CD4-positive, alpha-beta T cell treated with Interleukin-15 for 1 hour (primary cell): ENCODE results near the gene ASB4.
"Not testable (repeated sequence)": the region's sequence is repeated elsewhere in the genome, so short reads cannot be mapped to it uniquely, and the experiment has no call there.

Source experiments
- DNase-seq: peaks from one replicate; pipeline ENCODE4 v3.0.0-alpha.2; 2020

Gene ASB4, protein sequence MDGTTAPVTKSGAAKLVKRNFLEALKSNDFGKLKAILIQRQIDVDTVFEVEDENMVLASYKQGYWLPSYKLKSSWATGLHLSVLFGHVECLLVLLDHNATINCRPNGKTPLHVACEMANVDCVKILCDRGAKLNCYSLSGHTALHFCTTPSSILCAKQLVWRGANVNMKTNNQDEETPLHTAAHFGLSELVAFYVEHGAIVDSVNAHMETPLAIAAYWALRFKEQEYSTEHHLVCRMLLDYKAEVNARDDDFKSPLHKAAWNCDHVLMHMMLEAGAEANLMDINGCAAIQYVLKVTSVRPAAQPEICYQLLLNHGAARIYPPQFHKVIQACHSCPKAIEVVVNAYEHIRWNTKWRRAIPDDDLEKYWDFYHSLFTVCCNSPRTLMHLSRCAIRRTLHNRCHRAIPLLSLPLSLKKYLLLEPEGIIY

DNA sequence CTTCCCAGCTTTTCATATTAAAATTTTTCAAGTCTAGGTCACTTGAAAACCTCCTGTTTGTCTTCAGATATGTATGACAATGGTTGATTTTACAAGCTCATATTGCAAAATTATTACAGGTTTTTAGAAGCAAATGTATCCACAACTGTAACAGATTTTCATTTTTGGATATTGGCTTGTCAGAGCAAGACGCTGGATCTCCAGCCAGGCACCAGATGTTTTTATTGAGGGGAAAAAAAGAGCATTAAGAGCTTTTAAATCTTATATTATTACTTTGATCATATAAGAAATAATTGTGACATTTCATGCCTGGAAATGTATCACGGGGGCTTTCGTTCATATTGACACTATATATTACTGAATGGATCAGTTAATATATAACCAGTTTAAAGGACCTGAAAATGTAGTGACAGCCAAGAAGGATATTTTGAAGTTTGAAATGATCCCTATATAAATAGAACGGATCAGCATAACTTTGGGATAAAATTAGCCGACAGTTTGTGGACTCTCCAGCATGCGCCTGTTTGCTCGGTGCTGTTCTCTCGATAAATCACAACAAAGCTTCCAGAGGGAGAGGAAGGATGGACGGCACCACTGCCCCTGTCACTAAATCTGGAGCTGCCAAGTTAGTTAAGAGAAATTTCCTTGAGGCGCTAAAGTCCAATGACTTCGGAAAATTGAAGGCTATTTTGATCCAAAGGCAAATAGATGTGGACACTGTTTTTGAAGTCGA, at the start of gene ASB4:
Gene ASB4, plus strand, starts transcription at position 553 of the 733 bp plus-strand sequence. Its CDS starts 29 bp downstream, at position 582.
- DNase-seq = no peak

DNA sequence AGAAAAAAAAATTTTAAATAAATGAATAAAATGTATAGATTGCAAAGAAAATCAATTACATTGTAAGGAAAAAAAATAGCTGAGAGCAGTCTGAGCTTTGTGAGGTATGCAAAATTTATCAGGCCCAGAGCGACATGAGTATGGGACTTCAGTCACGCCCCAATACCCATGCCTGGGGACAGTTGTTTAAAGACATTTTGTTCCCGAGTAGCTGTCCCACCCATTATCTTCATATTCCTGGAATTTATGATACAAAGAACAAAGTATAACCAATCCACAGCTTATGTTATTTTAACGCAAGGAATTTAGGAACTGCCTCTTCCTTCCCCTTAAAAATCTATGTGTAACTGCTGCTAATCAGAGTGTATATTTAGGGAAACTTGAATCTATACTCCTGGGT, 49.3 kb upstream of the ASB4 start:
- no peak for DNase-seq

DNA sequence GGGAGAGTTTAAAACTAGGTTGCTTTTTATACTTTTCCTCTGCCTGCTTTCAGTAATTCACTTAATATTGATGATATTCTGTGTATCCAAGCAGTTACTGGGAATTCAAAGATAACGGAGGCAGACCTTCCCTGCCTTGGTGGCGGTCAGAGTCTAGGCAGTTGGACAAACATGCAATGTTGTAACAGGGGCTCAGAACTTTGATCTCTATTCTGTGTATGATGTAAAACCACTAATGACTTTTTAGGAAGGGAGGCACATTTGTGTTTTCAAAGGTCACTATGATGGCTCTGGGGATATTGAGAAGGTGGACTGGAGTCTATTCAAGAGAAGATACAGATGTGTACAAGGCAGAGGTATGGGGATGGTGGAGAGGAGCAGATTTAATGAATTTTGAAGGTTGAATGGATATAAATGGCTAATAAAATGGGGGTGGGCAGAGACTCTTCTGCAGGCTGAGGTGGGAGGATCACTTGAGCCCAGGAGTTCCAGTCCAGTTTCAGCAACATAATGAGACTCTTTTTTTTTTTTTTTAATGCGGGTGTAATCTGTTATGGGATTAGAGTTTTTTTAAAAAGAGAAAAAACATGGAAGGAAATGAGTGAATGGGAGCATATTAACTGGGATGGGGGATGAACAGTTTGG, 45.2 kb upstream of the ASB4 start:
- no peak for DNase-seq

DNA sequence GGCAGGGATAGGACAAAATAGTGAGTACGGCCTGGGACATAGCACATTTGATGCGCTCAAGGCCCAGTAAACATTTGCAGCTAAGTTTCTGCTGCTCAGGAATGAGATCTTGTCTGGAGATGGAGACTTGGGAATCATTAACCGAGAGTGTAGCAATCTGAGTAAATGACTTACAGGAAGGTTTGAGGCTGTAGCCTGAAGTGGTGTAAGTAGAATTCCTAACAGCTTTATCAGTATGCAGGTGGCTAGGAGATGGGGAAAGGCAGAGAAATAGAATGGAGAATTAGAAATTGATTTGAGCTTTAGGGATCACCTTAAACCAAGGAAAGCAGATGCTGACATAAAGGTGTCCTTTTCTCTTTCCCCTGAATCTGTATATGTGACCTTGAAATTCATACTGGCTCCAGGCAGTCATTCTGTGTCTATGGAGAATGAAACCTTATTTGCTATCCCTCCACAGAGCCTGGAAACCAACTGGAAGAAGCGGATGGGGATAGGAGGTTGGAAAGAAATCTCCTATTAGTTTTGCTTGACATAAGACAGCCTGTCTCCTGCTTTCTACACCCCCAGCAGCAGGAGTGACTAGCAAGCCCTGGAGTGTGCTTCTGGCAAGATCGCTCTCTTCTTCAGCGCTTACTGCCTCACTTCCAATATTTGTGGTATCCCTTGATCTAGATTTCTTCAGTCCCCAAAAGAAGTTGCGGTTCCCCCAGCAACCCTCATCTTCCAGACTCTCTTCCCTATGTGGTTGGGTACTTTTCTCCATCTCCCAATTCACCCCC, 44.5 kb upstream of the ASB4 start:
- DNase-seq = no peak

- DNase-seq = no peak
These were observed 40.9 kb upstream of the ASB4 start for GRCh38 chr7:95444796-95445195.

DNA sequence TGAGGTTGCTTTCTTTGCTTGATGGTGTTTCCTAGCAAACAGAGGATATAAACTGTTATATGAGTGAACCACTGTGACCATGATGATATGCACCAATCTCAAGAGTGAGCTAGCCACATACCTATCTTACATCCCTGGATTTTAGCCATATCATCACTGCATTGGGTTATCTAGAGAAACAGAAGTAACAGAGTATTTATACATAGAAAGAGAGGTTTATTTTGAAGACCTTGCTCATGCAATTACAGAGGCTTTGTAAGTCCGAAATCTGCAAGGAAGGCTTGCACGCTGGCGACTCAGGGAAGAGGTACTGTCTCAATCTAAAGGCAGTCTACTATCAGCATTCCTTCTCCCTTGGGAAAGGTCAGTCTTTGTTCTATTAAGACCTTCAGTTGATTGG, 39.1 kb upstream of the ASB4 start:
- no peak for DNase-seq

GRCh38 chr7:95454438-95455045, 31.2 kb upstream of the ASB4 start:
- DNase-seq = no peak

- DNase-seq = no peak
These were observed 27.8 kb upstream of the ASB4 start for GRCh38 chr7:95457947-95458346.

DNA sequence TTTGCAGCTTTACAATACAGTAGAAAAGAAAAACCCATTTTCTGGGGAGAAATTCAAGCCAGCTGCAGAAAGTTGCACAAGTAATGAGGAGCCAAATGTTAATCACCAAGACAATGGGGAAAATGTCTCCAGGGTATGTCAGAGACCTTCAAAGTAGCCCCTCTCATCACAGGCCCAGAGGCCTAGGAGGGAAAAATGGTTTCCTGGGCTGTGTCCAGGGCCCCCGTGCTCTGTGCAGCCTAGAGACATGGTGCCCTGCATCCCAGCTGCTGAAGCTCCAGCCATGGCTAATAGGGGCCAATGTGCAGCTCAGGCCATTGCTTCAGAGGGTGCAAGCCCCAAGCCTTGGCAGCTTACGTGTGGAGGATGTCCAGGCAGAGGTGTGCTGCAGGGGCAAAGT, 25.1 kb upstream of the ASB4 start:
- not testable (repeated sequence) for DNase-seq

- no peak for DNase-seq
These were observed 17.7 kb upstream of the ASB4 start for GRCh38 chr7:95467912-95468607.

DNA sequence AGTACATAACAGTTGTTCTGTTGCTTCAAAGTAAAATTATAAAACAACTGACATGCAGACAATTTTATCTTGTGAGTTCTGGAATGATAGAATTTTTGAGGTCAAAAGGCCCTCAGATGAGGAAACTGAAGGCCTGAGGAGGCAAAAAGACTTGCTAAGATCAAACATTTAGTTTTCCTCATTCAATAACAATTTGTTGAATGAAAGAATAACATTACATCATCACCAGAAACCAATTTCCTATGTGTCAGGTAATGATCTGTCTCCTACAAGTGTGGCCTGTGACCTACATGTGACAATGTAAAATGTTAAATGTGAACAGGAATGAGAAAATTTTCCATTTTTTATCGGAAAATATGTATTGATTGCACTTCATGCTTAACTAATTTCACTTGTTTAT, 16.6 kb upstream of the ASB4 start:
- DNase-seq = no peak

DNA sequence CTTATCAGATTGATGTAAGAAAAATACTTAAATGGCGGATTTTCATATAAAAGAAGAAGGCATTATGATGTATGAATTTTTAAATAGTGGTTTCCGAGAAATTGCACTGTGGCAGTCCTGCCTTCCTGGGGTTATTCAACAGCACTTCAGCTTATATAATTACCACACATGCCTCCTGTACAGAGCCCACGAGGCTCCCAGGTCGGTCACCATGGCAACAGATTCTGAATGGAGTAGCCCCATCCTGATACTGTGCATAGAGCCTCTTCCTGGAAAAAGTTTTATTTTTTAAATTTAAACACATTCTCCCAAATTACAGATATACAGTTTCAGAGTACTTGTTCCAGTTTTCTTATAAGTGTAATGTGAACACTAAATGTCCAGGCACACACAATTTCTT, 15.9 kb upstream of the ASB4 start:
- no peak for DNase-seq

DNA sequence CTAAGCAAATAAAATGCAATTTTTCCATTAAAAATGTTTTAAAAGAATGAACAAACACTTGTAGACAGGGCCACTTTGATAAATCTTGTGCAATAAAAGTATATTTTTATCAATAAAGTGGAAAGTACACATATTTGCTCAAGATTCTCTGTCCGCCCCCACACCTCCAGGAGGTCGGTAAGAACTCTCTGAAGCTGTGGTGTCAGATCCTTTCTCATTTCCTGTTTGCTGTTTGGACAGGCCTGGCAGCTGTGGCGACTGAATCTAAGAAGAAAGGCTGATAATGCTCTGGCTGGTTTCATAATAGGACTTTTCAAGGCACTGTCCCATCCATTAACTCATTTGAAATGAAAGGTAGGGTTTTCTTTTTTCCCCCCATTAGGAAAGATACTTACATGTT, 15.3 kb upstream of the ASB4 start:
- no peak for DNase-seq

GRCh38 chr7:95471071-95471470, 14.7 kb upstream of the ASB4 start:
- no peak for DNase-seq

DNA sequence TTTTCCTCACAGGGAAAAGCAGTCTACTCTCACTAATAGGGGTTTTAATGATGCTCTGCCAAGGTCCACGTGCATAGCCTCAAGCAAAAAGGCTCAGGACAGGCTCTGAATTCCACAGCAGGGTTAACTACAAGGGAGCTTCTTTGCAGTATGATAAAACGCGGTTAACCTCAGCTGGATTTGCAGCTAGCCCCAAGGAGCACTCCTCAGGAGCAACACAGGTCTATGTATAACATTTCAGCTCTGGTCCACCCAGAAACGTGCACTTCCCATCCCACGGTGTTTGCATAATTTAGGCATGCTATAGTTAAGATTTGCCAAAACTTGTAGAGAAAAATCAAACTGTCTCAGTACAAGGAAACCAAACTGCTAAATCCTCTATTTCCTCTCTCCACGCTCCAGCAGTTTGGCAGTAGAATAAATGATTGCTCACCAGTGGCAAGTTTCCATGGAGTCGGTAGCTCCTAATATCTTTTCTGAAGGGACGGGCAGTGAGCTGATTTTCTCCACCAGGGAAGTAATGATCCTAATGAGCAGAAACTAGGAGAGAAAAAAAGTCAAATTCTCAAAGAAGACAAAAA, 13.1 kb upstream of the ASB4 start:
- DNase-seq = no peak

GRCh38 chr7:95473276-95473985, 12.3 kb upstream of the ASB4 start:
- DNase-seq = no peak

DNA sequence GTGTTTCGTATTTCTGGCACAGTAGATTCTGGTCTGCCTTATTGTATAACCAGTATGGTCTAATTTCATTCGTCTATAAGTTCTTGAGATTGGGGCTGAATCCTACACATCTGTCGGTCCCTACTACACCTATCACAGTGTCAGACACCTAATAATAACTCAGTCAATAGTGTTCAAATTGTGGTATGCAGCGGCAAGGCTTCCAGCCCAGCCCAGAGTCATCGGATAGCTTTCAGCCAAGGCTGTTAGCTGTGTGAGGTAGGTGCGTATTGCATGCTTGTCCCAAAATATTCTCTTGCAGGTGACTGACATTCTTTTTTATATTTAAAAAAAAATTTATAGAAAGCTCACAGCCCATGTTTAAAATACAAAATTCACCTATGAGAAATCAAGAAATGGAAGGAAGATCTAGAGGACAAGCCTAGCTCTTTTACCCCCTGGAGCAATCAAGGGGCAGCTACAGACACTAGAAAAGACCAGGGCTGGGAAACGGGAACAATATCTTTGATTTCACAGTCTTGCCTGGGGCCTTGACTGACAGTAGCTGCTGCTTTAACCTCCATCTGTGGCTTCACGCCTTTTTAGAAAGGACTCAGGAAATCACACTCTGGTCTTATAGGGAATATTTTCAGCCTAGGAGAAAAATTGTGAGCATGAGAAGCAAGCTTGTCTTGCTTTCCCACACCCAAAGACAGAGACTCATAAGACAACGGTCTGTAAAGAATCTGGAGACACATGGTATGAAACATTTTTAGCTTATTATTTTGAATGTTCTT, 9.5 kb upstream of the ASB4 start:
- DNase-seq = no peak

- peak; percentile 33 for DNase-seq
These were observed 8.7 kb upstream of the ASB4 start for GRCh38 chr7:95476904-95477594.

DNA sequence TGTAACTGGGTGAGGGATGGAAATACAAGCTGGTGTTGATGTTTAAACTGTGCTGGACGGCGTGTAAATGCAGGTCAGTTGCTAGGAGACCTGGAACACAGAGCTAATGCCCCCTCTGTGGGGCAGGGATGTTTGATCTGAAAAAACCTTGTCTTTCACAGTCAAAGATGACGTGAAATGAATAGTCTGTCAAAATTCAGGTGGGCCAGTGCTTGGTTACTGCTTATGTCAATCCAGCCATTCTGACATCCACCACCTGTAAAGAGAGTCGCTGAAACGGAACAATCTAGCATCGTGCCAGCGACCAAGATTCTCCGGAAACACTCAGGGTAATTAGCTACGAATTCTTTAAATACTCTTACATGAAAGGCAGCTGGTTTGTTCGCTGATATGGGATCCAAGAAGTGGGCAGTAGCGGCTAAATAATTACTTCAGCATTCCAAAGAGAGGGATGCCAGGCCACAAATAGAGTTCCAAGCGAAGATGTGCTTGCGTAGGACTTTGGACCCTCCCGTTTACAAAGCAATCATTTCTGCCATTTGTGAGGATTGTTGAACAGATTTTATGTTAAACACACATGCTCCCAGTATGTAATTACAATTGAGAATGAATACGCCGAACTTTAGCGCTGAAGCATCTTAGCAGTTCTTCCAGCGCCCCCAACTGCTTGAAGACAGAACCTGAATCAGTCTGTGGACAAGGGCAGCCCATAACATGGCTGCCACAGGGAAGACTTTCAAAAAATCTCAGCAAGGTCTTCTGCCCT, 7.3 kb upstream of the ASB4 start:
- DNase-seq = no peak
